A673 (cell line): ENCODE data around the gene ASB18. TPM values are rescaled to one million over a fixed set of nuclear protein-coding genes. Genes with fewer than 3 reads are reported as not detected.

Experiments
- BruUV-seq: library from RNA; stranded (reverse); fragments of 400-500 nt; replicated peaks from 2 replicates; lab custom pipeline; 2021; lab: Mats Ljungman, UMichigan
- CTCF ChIA-PET: fragments of 300-600 bp; sonication (Branson Sonifier 250); formaldehyde crosslinking; loops from one replicate; lab custom pipeline; 2022; ENCODE audit warnings: antibody characterized with exemption; lab: Charles Lee
- POLR2A ChIA-PET: fragments of 300-600 bp; sonication (Branson Sonifier 250); formaldehyde crosslinking; loops from one replicate; lab custom pipeline; 2022; ENCODE audit warnings: antibody characterized with exemption; ENCODE audit not compliant: low non-redundant PET; lab: Charles Lee
- DNase-seq: peaks from one replicate; pipeline ENCODE4 v3.0.0-alpha.2; 2015; ENCODE audit warnings: low spot score
- H3K27ac ChIP-seq: fragments of 200-600 bp; sonication (generic); 2 replicates; pipeline ENCODE4 v1.5.1; 2016; ENCODE audit warnings: mixed run types, low read depth, mild to moderate bottlenecking, mixed read lengths, antibody characterized with exemption, low read length; ENCODE audit not compliant: poor library complexity, severe bottlenecking
- H3K27me3 ChIP-seq: fragments of 200-600 bp; sonication (generic); replicated peaks from 2 replicates; pipeline ENCODE4 v1.6.1; 2017; ENCODE audit warnings: mixed run types, low read depth, mild to moderate bottlenecking, mixed read lengths, antibody characterized with exemption, low read length; ENCODE audit not compliant: insufficient read depth, poor library complexity
- H3K36me3 ChIP-seq: fragments of 200-600 bp; sonication (generic); 2 replicates; pipeline ENCODE4 v1.6.1; 2016; ENCODE audit warnings: mixed run types, mild to moderate bottlenecking, mixed read lengths, antibody characterized with exemption, low read length; ENCODE audit not compliant: insufficient read depth, poor library complexity, severe bottlenecking
- H3K4me1 ChIP-seq: fragments of 200-600 bp; sonication (generic); 2 replicates; pipeline ENCODE4 v1.6.1; 2017; ENCODE audit warnings: mixed run types, mild to moderate bottlenecking, mixed read lengths, antibody characterized with exemption, low read length; ENCODE audit not compliant: insufficient read depth, poor library complexity, severe bottlenecking
- H3K4me3 ChIP-seq: fragments of 200-600 bp; sonication (generic); 2 replicates; pipeline ENCODE4 v1.5.1; 2016; ENCODE audit warnings: low read depth, mixed run types, mild to moderate bottlenecking, mixed read lengths, low read length; ENCODE audit not compliant: poor library complexity, severe bottlenecking
- H3K9me3 ChIP-seq: fragments of 200-600 bp; sonication (generic); 2 replicates; pipeline ENCODE4 v1.6.1; 2016; ENCODE audit warnings: mixed run types, low read depth, mild to moderate bottlenecking, mixed read lengths, antibody characterized with exemption, low read length; ENCODE audit not compliant: poor library complexity, severe bottlenecking
- CTCF ChIP-seq: fragments of 300-800, 200-600 bp; sonication (generic); conservative IDR thresholded peaks from 2 replicates; pipeline ENCODE4 v1.5.1; 2017; ENCODE audit warnings: low read depth, mild to moderate bottlenecking, antibody characterized with exemption, low read length, moderate library complexity, mixed read lengths
- EZH2 ChIP-seq: fragments of 200-600 bp; sonication (generic); IDR thresholded peaks from 2 replicates; pipeline ENCODE4 v1.6.1; 2017; ENCODE audit warnings: borderline replicate concordance, low read depth, mild to moderate bottlenecking, mixed read lengths, antibody characterized with exemption, low read length; ENCODE audit not compliant: poor library complexity, severe bottlenecking
- intact Hi-C: fragments of 100-400 bp; cut with micrococcal nuclease; formaldehyde crosslinking; loops from one replicate; pipeline ENCODE4 v1.10.0; 2022; ENCODE audit not compliant: unreplicated experiment
- total RNA-seq: library from RNA; stranded (reverse); gene quantifications from 2 replicates; pipeline ENCODE4 v1.2.3, GENCODE V29; 2021

The ASB18 gene
- total RNA-seq, 1 experiment from 2014 or later, result not detected

GRCh38 chr2:236164925-236165841 lies 99.0 kb downstream of the ASB18 start:
- no peak overlapping the region for H3K27ac ChIP-seq
- no peaks in the 10 kb centered on the region for H3K9me3 ChIP-seq
- POLR2A ChIA-PET, result no interaction called here
- peak overlapping the region; percentile 40 for H3K4me3 ChIP-seq
- intact Hi-C loops, result no loop called here
- CTCF ChIA-PET, result interaction anchor here (0.5 to 0.9 kb wide), 2 partner anchors 12 to 943 kb away, joined by 3 to 4 read pairs; no protein-coding TSS in a partner anchor
- H3K36me3 ChIP-seq, result no peaks in the 10 kb centered on the region
- H3K27me3 ChIP-seq, result peaks cover 79% of the 10 kb centered on the region
- no peak for DNase-seq
- no peak for TF ChIP-seq CTCF
- BruUV-seq, result no TSS peak
- peaks cover 16% of the 10 kb centered on the region for H3K4me1 ChIP-seq

- peak overlapping the region; percentile 40 for H3K4me3 ChIP-seq
- H3K27ac ChIP-seq, result no peak overlapping the region
- peaks cover 71% of the 10 kb centered on the region for H3K27me3 ChIP-seq
- intact Hi-C loops, result no loop called here
- TF ChIP-seq EZH2 (no peak), CTCF (no peak)
- peaks cover 16% of the 10 kb centered on the region for H3K4me1 ChIP-seq
- no peaks in the 10 kb centered on the region for H3K9me3 ChIP-seq
- peak; percentile 59 for DNase-seq
- no TSS peak for BruUV-seq
- H3K36me3 ChIP-seq, result no peaks in the 10 kb centered on the region
- CTCF ChIA-PET, result interaction anchor here (0.5 to 0.9 kb wide), 2 partner anchors 13 to 942 kb away, joined by 3 to 4 read pairs; no protein-coding TSS in a partner anchor
- POLR2A ChIA-PET, result no interaction called here
Measured at GRCh38 chr2:236164201-236164924, 99.8 kb downstream of the ASB18 start.

GRCh38 chr2:236163471-236164200 lies 100.6 kb downstream of the ASB18 start:
- H3K4me1 ChIP-seq, result peaks cover 15% of the 10 kb centered on the region
- CTCF ChIA-PET, result no interaction called here
- POLR2A ChIA-PET, result no interaction called here
- no peaks in the 10 kb centered on the region for H3K36me3 ChIP-seq
- H3K9me3 ChIP-seq, result no peaks in the 10 kb centered on the region
- no peak overlapping the region for H3K27ac ChIP-seq
- H3K4me3 ChIP-seq, result peak overlapping the region; percentile 40
- TF ChIP-seq CTCF (no peak), EZH2 (no peak)
- H3K27me3 ChIP-seq, result peaks cover 64% of the 10 kb centered on the region
- DNase-seq, result no peak
- intact Hi-C loops, result no loop called here
- no TSS peak for BruUV-seq
